Caco-2 (cell line): Measurements from ENCODE around the gene STK24. TPM values are rescaled to one million over a fixed set of nuclear protein-coding genes. Genes with fewer than 3 reads are reported as not detected.

Experiments used
- BruUV-seq: library from RNA; stranded (reverse); fragments of 400-500 nt; replicated peaks from 2 replicates; lab custom pipeline; 2021; lab: Mats Ljungman, UMichigan
- CTCF ChIA-PET: fragments of 300-600 bp; sonication (Branson Sonifier 250); formaldehyde crosslinking; loops from one replicate; lab custom pipeline; 2022; ENCODE audit warnings: antibody characterized with exemption; lab: Charles Lee
- POLR2A ChIA-PET: fragments of 300-600 bp; sonication (Branson Sonifier 250); formaldehyde crosslinking; loops from one replicate; lab custom pipeline; 2022; ENCODE audit warnings: antibody characterized with exemption; lab: Charles Lee
- DNase-seq, 2 experiments: peaks; one replicate each; pipeline versions ENCODE4 v3.0.0 to v3.0.0-alpha.2; 2020 to 2022
- H3K27me3 ChIP-seq: replicated peaks from 2 replicates; pipeline ENCODE4 v1.6.0; 2011; ENCODE audit warnings: low read length; ENCODE audit not compliant: control insufficient read depth, insufficient read depth
- H3K36me3 ChIP-seq: 2 replicates; pipeline ENCODE4 v1.5.1; 2011; ENCODE audit warnings: low read length; ENCODE audit not compliant: control insufficient read depth, insufficient read depth
- H3K4me1 ChIP-seq: fragments of 250-450 bp; sonication (Bioruptor Pico); 2 replicates; pipeline ENCODE4 v1.5.1; 2020; ENCODE audit warnings: mild to moderate bottlenecking
- H3K4me3 ChIP-seq: 2 replicates; pipeline ENCODE4 v1.5.1; 2011; ENCODE audit warnings: low read depth, mild to moderate bottlenecking, control low read depth, low read length
- H3K9me3 ChIP-seq: fragments of 250-450 bp; sonication (Bioruptor Pico); 2 replicates; pipeline ENCODE4 v1.5.1; 2020; ENCODE audit warnings: mild to moderate bottlenecking, moderate library complexity
- H3K27ac Mint-ChIP-seq: one replicate; pipeline ENCODE4 v1.8.0; 2022; ENCODE audit warnings: mixed read lengths; ENCODE audit not compliant: unreplicated experiment
- H3K27me3 Mint-ChIP-seq: one replicate; pipeline ENCODE4 v1.8.0; 2022; ENCODE audit warnings: mixed read lengths; ENCODE audit not compliant: insufficient read depth, unreplicated experiment
- H3K36me3 Mint-ChIP-seq: one replicate; pipeline ENCODE4 v1.8.0; 2022; ENCODE audit warnings: mild to moderate bottlenecking, mixed read lengths; ENCODE audit not compliant: insufficient read depth, unreplicated experiment
- H3K4me1 Mint-ChIP-seq: one replicate; pipeline ENCODE4 v1.8.0; 2022; ENCODE audit warnings: low read depth, mixed read lengths; ENCODE audit not compliant: unreplicated experiment
- H3K4me3 Mint-ChIP-seq: one replicate; pipeline ENCODE4 v1.8.0; 2022; ENCODE audit warnings: mild to moderate bottlenecking, moderate library complexity, mixed read lengths; ENCODE audit not compliant: unreplicated experiment
- H3K9me3 Mint-ChIP-seq: one replicate; pipeline ENCODE4 v1.8.0; 2022; ENCODE audit warnings: mixed read lengths; ENCODE audit not compliant: unreplicated experiment
- CTCF ChIP-seq, 2 experiments: fragments of 200-600 bp in 1 of 2; IDR thresholded peaks; 1 replicate in 1 of 2; 2 replicates in 1 of 2; pipeline versions ENCODE4 v1.5.1 to v1.8.0; 2011 to 2022; ENCODE audit warnings: antibody characterized with exemption in 1 of 2, control low read depth in 1 of 2, inconsistent platforms in 1 of 2, low read depth in 1 of 2, low read length in 1 of 2, mild to moderate bottlenecking in 1 of 2, moderate library complexity in 1 of 2; ENCODE audit not compliant: insufficient read depth in 1 of 2, severe bottlenecking in 1 of 2, unreplicated experiment in 1 of 2
- intact Hi-C: fragments of 100-400 bp; cut with micrococcal nuclease; formaldehyde crosslinking; loops from one replicate; pipeline ENCODE4 v1.10.0; 2022; ENCODE audit not compliant: unreplicated experiment
- total RNA-seq: library from RNA; stranded (reverse); gene quantifications from 2 replicates; pipeline ENCODE4 v1.2.3, GENCODE V29; 2022

The STK24 gene
- total RNA-seq, 1 experiment from 2014 or later = 253 TPM

GRCh38 chr13:98434060-98434459 lies 142.8 kb downstream of the STK24 start:
- H3K4me1 ChIP-seq = no peaks in the 10 kb centered on the region
- ChIA-PET CTCF (no interaction called here), POLR2A (no interaction called here)
- H3K4me3 ChIP-seq = no peak overlapping the region
- Mint-ChIP-seq H3K4me3 (no peak overlapping the region), H3K27me3 (no peaks in the 10 kb centered on the region), H3K9me3 (no peaks in the 10 kb centered on the region), H3K36me3 (peaks cover 73% of the 10 kb centered on the region), H3K4me1 (no peaks in the 10 kb centered on the region), H3K27ac (no peak overlapping the region)
- H3K36me3 ChIP-seq = peaks cover 3% of the 10 kb centered on the region
- DNase-seq = no peak
- H3K9me3 ChIP-seq = no peaks in the 10 kb centered on the region
- no peaks in the 10 kb centered on the region for H3K27me3 ChIP-seq
- intact Hi-C loops = no loop called here
- no TSS peak for BruUV-seq
- no peak for TF ChIP-seq CTCF (IDR thresholded peaks at IDR 0.05; ENCODE audit: insufficient read depth in 1 of 2, low read depth in 1 of 2, low read length in 1 of 2, severe bottlenecking in 1 of 2, unreplicated experiment in 1 of 2)

GRCh38 chr13:98433654-98434053 lies 143.3 kb downstream of the STK24 start:
- peaks cover 3% of the 10 kb centered on the region for H3K36me3 ChIP-seq
- CTCF ChIA-PET = no interaction called here
- no TSS peak for BruUV-seq

GRCh38 chr13:98432638-98433037 lies 144.3 kb downstream of the STK24 start:
- peaks cover 71% of the 10 kb centered on the region for H3K36me3 Mint-ChIP-seq
- H3K4me3 Mint-ChIP-seq = no peak overlapping the region
- ChIA-PET POLR2A (no interaction called here), CTCF (no interaction called here)
- no peaks in the 10 kb centered on the region for H3K27me3 Mint-ChIP-seq
- Histone ChIP-seq H3K36me3 (peaks cover 3% of the 10 kb centered on the region), H3K4me1 (no peaks in the 10 kb centered on the region), H3K27me3 (no peaks in the 10 kb centered on the region), H3K4me3 (no peak overlapping the region), H3K9me3 (no peaks in the 10 kb centered on the region)
- intact Hi-C loops = no loop called here
- no peak for TF ChIP-seq CTCF (IDR thresholded peaks at IDR 0.05; ENCODE audit: insufficient read depth in 1 of 2, low read depth in 1 of 2, low read length in 1 of 2, severe bottlenecking in 1 of 2, unreplicated experiment in 1 of 2)
- H3K27ac Mint-ChIP-seq = no peak overlapping the region
- no peaks in the 10 kb centered on the region for H3K4me1 Mint-ChIP-seq
- no peaks in the 10 kb centered on the region for H3K9me3 Mint-ChIP-seq
- no peak for DNase-seq
- no TSS peak for BruUV-seq

More at GRCh38 chr13:98433654-98434053, 143.3 kb downstream of the STK24 start:
- Mint-ChIP-seq H3K9me3 (no peaks in the 10 kb centered on the region), H3K27ac (no peak overlapping the region), H3K4me1 (no peaks in the 10 kb centered on the region), H3K27me3 (no peaks in the 10 kb centered on the region), H3K4me3 (no peak overlapping the region), H3K36me3 (peaks cover 72% of the 10 kb centered on the region)
- Histone ChIP-seq H3K27me3 (no peaks in the 10 kb centered on the region), H3K9me3 (no peaks in the 10 kb centered on the region), H3K4me3 (no peak overlapping the region), H3K4me1 (no peaks in the 10 kb centered on the region)
- POLR2A ChIA-PET = no interaction called here
- no peak for TF ChIP-seq CTCF (IDR thresholded peaks at IDR 0.05; ENCODE audit: insufficient read depth in 1 of 2, low read depth in 1 of 2, low read length in 1 of 2, severe bottlenecking in 1 of 2, unreplicated experiment in 1 of 2)
- intact Hi-C loops = no loop called here
- no peak for DNase-seq
